Dedifferentiated amniotic fluid mesenchymal stem cell (primary cell): ENCODE results near the gene PRSS12.
"Not testable (repeated sequence)": the region's sequence is repeated elsewhere in the genome, so short reads cannot be mapped to it uniquely, and the experiment has no call there.

ENCODE experiments used
- DNase-seq: peaks from one replicate; pipeline ENCODE4 v3.0.0-alpha.2; 2016; ENCODE audit errors: extremely low spot score

PRSS12 gene

GRCh38 chr4:118278473-118279274 is 74.1 kb downstream of the PRSS12 start:
- peak; percentile 88 for DNase-seq

GRCh38 chr4:118277243-118277642 is 75.6 kb downstream of the PRSS12 start:
- DNase-seq, result no peak

- no peak for DNase-seq
Measured at GRCh38 chr4:118276580-118276979, 76.2 kb downstream of the PRSS12 start.

- no peak for DNase-seq
Measured at GRCh38 chr4:118273642-118274041, 79.2 kb downstream of the PRSS12 start.

GRCh38 chr4:118271788-118272187 is 81.0 kb downstream of the PRSS12 start:
- no peak for DNase-seq

- peak; percentile 55 for DNase-seq
Measured at GRCh38 chr4:118270492-118270891, 82.3 kb downstream of the PRSS12 start.

- DNase-seq, result no peak
Measured at GRCh38 chr4:118268780-118269179, 84.0 kb downstream of the PRSS12 start.

- DNase-seq, result not testable (repeated sequence)
Measured at GRCh38 chr4:118266145-118266496, 86.7 kb downstream of the PRSS12 start.

- no peak for DNase-seq
Measured at GRCh38 chr4:118265312-118266144, 87.3 kb downstream of the PRSS12 start.

GRCh38 chr4:118264096-118264495 is 88.7 kb downstream of the PRSS12 start:
- DNase-seq, result no peak

GRCh38 chr4:118260309-118260708 is 92.5 kb downstream of the PRSS12 start:
- no peak for DNase-seq

- no peak for DNase-seq
Measured at GRCh38 chr4:118259111-118259510, 93.7 kb downstream of the PRSS12 start.

GRCh38 chr4:118254368-118254767 is 98.4 kb downstream of the PRSS12 start:
- DNase-seq, result no peak

- DNase-seq, result no peak
Measured at GRCh38 chr4:118249890-118250289, 102.9 kb downstream of the PRSS12 start.

GRCh38 chr4:118237531-118237930 is 115.3 kb downstream of the PRSS12 start:
- no peak for DNase-seq

- no peak for DNase-seq
Measured at GRCh38 chr4:118235566-118236120, 117.2 kb downstream of the PRSS12 start.
